GM18870 (cell line): Measurements from ENCODE around the gene RBM33.
A peak's percentile ranks its signal among the peaks of the same experiment; 100 is the strongest.

Experiments
- ATAC-seq: cut with Tn5 transposase; IDR thresholded peaks from one replicate; pipeline ENCODE4 v1.9.1; 2021; ENCODE audit warnings: moderate library complexity; ENCODE audit not compliant: unreplicated experiment

Gene RBM33

GRCh38 chr7:155717010-155717744 lies 72.7 kb downstream of the RBM33 start:
- ATAC-seq = no peak

GRCh38 chr7:155721056-155721455 lies 76.6 kb downstream of the RBM33 start:
- peak; percentile 29 for ATAC-seq

GRCh38 chr7:155722118-155722517 lies 77.7 kb downstream of the RBM33 start:
- peak; percentile 44 for ATAC-seq

GRCh38 chr7:155722936-155723335 lies 78.5 kb downstream of the RBM33 start:
- ATAC-seq = no peak

GRCh38 chr7:155724327-155725005 lies 80.0 kb downstream of the RBM33 start:
- peak; percentile 43 for ATAC-seq

- no peak for ATAC-seq
Observed at GRCh38 chr7:155725006-155725355, 80.5 kb downstream of the RBM33 start.

GRCh38 chr7:155727616-155728015 lies 83.2 kb downstream of the RBM33 start:
- no peak for ATAC-seq

- ATAC-seq = no peak
Observed at GRCh38 chr7:155728116-155728515, 83.7 kb downstream of the RBM33 start.

- no peak for ATAC-seq
Observed at GRCh38 chr7:155729847-155730246, 85.4 kb downstream of the RBM33 start.

- ATAC-seq = no peak
Observed at GRCh38 chr7:155731380-155731779, 86.9 kb downstream of the RBM33 start.

GRCh38 chr7:155731871-155732270 lies 87.4 kb downstream of the RBM33 start:
- no peak for ATAC-seq

- no peak for ATAC-seq
Observed at GRCh38 chr7:155732286-155732685, 87.8 kb downstream of the RBM33 start.

GRCh38 chr7:155733582-155734444 lies 89.4 kb downstream of the RBM33 start:
- ATAC-seq = no peak

GRCh38 chr7:155734445-155734809 lies 90.0 kb downstream of the RBM33 start:
- ATAC-seq = no peak

GRCh38 chr7:155735442-155736115 lies 91.1 kb downstream of the RBM33 start:
- no peak for ATAC-seq

- ATAC-seq = no peak
Observed at GRCh38 chr7:155737590-155737989, 93.1 kb downstream of the RBM33 start.

- no peak for ATAC-seq
Observed at GRCh38 chr7:155738104-155738503, 93.6 kb downstream of the RBM33 start.

- no peak for ATAC-seq
Observed at GRCh38 chr7:155738652-155739537, 94.4 kb downstream of the RBM33 start.

- ATAC-seq = no peak
Observed at GRCh38 chr7:155739538-155740143, 95.2 kb downstream of the RBM33 start.

- peak; percentile 38 for ATAC-seq
Observed at GRCh38 chr7:155741082-155741481, 96.6 kb downstream of the RBM33 start.
